Stimulated activated CD4-positive, alpha-beta T cell treated with anti-CD3 and anti-CD28 coated beads, TNF-alpha, amount 100 ng/mL, for 4 hours (primary cell): Measurements from ENCODE around the gene RNF175.
"Not testable (repeated sequence)": the region's sequence is repeated elsewhere in the genome, so short reads cannot be mapped to it uniquely, and the experiment has no call there.

Source experiments
- DNase-seq, 3 experiments: peaks; one replicate each; pipeline ENCODE4 v3.0.0-alpha.2; 2020; ENCODE audit warnings: low read depth in 3 of 3

RNF175 gene

DNA sequence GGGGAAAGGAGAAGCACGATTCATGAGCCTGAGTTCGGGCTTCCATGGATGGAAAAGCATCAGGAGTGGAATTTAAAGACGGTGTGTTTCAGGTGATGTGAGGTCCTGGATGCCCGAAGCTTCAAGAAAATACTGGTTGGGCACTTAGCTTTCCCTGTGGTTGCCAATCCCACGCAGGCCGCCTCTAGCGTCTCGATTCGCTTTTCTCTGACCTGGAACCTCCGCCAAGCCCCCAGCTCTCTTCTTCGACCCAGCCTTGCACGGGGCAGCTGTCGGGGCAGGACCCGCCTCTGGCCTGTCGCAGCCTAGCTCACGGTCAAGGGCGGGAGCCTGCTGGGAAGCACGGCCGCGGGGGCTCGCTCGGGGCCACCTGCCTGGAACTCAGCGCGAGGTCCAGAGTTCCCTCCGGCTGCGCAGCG lies 76.1 kb downstream of the RNF175 start:
- DNase-seq = no peak

DNA sequence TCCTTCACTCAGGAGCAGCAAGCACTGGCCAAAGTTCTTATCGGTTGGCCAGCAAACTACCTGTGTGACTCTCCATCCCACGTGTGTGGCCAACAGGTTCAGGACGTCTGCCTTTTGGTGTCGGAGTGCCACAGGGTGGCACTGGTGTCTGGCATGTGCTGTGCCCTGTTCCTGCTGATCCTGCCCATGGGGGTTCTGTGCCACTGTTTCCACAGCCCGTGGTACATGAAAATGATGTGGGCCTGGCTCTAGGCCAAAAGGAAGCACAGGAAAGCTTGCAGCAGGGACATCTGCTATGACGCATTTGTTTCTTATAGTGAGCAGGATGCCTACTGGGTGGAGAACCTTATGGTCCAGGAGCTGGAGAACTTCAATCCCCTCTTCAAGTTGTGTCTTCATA lies 80.3 kb downstream of the RNF175 start:
- DNase-seq = no peak

DNA sequence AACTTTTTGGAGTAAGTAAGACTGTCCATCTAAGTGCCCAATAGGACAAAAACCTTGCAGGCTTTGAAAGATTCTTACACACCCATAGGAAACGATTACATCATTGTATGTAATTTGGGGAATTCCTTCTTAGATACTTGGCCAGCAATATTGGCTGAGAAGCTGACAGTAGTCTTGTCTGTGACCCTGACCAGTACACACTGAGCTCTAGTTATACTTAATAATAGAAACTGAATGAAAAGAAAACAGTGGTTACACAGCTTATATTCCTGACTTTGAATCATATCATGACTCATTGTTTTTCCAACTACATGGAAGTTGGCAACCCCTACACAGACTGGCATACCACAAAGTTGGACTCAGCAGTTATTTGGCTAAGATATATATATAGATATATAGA lies 82.8 kb downstream of the RNF175 start:
- DNase-seq = no peak

DNA sequence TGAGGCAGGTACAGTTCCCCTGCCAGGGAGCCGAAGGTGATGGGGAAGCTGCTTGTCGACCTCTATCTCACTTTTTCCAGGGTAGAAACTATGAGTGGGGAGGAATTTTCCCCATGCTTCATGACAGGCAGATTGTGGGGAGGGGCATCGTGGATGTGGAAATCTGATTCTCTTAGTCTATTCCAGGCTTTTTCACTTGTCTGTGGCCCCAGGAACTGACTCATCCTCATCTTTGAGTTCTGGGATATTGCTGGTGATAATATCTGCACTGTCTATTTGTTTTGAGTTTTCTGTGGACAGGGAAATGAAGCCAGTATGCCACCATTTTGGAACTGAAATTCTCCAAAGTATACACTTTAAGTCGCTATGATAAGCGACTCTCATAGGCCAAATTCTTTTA lies 83.3 kb downstream of the RNF175 start:
- DNase-seq = no peak

- no peak for DNase-seq
Observed at GRCh38 chr4:153669838-153670237, 90.0 kb downstream of the RNF175 start.

- no peak for DNase-seq
Observed at GRCh38 chr4:153668647-153669046, 91.2 kb downstream of the RNF175 start.

GRCh38 chr4:153666505-153666904 lies 93.3 kb downstream of the RNF175 start:
- DNase-seq = not testable (repeated sequence)

GRCh38 chr4:153663667-153664066 lies 96.2 kb downstream of the RNF175 start:
- DNase-seq = no peak

DNA sequence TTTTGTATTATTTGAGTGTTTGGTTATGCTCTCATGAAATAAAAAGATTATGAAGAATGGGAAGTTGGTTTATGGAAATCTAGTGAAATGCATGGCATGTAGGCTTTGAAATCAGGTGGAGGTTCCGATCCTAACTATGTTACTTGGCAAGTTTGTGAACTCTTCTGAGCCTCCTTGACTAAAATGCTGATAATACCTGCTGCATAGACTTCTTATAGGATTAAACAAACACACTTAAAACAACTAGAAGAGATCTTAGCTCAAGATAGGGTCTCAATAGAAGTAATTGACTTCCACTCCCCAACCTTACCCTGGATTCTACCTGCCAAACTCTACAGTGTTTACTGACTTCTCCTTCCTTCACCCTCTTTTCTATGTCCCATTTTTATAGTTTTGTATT lies 97.9 kb downstream of the RNF175 start:
- DNase-seq = no peak

GRCh38 chr4:153661215-153661822 lies 98.5 kb downstream of the RNF175 start:
- DNase-seq = no peak
